ENCODE results near the gene ETFA. TPM values are rescaled to one million over a fixed set of nuclear protein-coding genes. Genes with fewer than 3 reads are reported as not detected.

ETFA gene
- total and polyA plus RNA-seq, 2 of the 8 experiments (the other 6 are each of a cell fraction or from before 2014, with no cell fraction given), result 60.9 to 90.0 TPM

DNA sequence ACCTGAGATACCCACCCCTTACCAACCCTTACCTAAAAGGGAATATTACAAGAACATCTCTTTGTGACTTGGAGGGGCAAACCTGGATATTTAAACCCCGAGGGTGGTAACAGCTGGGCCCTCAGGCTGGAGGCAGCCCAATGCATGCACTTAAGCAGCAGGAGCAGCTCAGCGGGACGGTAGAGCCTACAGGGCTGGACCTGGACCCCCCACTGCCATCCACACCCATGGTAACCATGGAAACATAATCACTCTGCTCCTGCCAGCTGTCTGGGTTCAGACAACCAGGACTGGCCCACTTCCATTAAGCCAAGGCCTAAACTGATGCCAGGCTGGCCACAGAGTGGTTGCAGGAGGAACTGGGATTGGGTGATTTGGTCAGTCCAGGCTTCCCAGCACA is 52.8 kb downstream of the ETFA start (continued):
- no peak for TF ChIP-seq TBP (IDR thresholded peaks at IDR 0.05; ENCODE audit: low read depth, low read length)
- TF ChIP-seq SP4 (IDR thresholded peaks at IDR 0.05; ENCODE audit: low read length), result no peak
- no peak for TF ChIP-seq KDM5A (IDR thresholded peaks at IDR 0.05; ENCODE audit: low read length)

Data from H1 (cell line).